ENCODE data around the gene PCSK5.
A peak's percentile ranks its signal among the peaks of the same experiment; 100 is the strongest.

PCSK5 gene

DNA sequence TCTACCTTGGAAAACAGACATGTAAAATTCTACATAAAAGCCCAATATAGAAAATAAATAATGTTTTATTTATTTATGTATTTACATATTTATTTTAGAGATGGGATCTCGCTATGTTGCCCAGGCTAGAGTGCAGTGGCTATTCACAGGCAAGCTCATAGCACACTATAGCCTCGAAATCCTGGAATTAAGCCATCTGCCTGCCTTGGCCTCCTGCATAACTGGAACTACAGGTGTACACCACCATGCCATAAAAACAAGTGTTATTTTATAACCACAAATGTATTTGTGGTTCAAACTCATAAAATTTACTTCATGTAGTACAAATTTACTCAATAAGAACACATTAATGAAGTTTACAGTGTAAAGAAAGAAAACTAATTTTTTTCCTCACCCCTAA lies 510.7 kb downstream of the PCSK5 start:
- TF ChIP-seq TAF1 (IDR thresholded peaks at IDR 0.05; ENCODE audit: low read depth) (no peak), TEAD4 (IDR thresholded peaks at IDR 0.05) (no peak), CREB1 (IDR thresholded peaks at IDR 0.05; ENCODE audit: low read depth) (no peak), EP300 (IDR thresholded peaks at IDR 0.05; ENCODE audit: borderline replicate concordance) (no peak), YY1 (IDR thresholded peaks at IDR 0.05; ENCODE audit: low read depth) (no peak), ZBTB7A (IDR thresholded peaks at IDR 0.05; ENCODE audit: low read depth) (no peak)
- TF ChIP-seq, protein P1, sequence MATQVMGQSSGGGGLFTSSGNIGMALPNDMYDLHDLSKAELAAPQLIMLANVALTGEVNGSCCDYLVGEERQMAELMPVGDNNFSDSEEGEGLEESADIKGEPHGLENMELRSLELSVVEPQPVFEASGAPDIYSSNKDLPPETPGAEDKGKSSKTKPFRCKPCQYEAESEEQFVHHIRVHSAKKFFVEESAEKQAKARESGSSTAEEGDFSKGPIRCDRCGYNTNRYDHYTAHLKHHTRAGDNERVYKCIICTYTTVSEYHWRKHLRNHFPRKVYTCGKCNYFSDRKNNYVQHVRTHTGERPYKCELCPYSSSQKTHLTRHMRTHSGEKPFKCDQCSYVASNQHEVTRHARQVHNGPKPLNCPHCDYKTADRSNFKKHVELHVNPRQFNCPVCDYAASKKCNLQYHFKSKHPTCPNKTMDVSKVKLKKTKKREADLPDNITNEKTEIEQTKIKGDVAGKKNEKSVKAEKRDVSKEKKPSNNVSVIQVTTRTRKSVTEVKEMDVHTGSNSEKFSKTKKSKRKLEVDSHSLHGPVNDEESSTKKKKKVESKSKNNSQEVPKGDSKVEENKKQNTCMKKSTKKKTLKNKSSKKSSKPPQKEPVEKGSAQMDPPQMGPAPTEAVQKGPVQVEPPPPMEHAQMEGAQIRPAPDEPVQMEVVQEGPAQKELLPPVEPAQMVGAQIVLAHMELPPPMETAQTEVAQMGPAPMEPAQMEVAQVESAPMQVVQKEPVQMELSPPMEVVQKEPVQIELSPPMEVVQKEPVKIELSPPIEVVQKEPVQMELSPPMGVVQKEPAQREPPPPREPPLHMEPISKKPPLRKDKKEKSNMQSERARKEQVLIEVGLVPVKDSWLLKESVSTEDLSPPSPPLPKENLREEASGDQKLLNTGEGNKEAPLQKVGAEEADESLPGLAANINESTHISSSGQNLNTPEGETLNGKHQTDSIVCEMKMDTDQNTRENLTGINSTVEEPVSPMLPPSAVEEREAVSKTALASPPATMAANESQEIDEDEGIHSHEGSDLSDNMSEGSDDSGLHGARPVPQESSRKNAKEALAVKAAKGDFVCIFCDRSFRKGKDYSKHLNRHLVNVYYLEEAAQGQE (IDR thresholded peaks at IDR 0.05; ENCODE audit: low read depth), result no peak
- TF ChIP-seq, protein P2, sequence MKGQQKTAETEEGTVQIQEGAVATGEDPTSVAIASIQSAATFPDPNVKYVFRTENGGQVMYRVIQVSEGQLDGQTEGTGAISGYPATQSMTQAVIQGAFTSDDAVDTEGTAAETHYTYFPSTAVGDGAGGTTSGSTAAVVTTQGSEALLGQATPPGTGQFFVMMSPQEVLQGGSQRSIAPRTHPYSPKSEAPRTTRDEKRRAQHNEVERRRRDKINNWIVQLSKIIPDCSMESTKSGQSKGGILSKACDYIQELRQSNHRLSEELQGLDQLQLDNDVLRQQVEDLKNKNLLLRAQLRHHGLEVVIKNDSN (IDR thresholded peaks at IDR 0.05), result no peak

DNA sequence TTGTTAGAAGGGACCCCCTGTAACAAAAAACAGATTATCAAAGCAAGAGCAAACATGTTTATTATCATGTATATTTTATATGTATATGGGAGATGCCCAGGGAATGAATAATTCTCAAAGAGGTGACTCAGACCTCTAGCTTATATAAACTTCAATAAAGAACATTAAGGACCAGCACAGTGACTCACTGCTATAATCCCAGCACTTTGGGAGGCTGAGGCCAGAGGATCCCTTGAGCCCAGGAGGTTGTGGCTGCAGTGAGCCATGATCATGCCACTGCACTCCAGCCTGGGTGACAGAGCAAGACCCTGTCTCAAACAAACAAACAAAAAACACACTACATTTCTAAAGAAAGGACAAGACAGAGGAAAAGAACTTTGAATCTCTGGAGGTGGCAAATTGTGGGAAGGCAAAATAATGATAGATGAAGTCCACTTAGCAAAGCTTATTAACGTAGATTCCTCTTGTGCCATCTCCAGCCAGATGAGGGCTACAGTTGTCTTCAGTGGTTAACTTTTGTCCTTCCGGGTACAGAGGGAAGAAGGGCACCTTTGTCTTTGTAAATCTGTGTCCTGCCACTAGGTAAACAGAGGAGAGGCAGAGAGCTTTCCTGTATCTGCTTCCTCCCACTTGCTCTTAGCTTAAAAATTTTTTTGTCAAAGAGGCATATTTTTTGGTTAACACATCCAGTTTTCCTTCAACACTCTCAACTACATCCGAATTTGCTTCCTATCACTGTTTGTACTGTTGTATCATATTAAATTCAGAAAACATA lies 511.3 kb downstream of the PCSK5 start:
- TF ChIP-seq TAF1 (IDR thresholded peaks at IDR 0.05; ENCODE audit: low read depth), result no peak
- TF ChIP-seq, protein P2 (IDR thresholded peaks at IDR 0.05), result no peak
- no peak for TF ChIP-seq ZBTB7A (IDR thresholded peaks at IDR 0.05; ENCODE audit: low read depth)
- no peak for TF ChIP-seq TEAD4 (IDR thresholded peaks at IDR 0.05)
- TF ChIP-seq MAX (IDR thresholded peaks at IDR 0.05), result no peak
- no peak for TF ChIP-seq CEBPB (IDR thresholded peaks at IDR 0.05)
- no peak for TF ChIP-seq FOXM1 (IDR thresholded peaks at IDR 0.05; ENCODE audit: borderline replicate concordance, low read depth)
- TF ChIP-seq YY1 (IDR thresholded peaks at IDR 0.05; ENCODE audit: low read depth), result no peak
- no peak for TF ChIP-seq CREB1 (IDR thresholded peaks at IDR 0.05; ENCODE audit: low read depth)
- TF ChIP-seq, protein P1 (IDR thresholded peaks at IDR 0.05; ENCODE audit: low read depth), result no peak
- TF ChIP-seq RAD21 (IDR thresholded peaks at IDR 0.05; ENCODE audit: low read depth), result no peak
- no peak for TF ChIP-seq EGR1 (IDR thresholded peaks at IDR 0.05)
- TF ChIP-seq EP300 (IDR thresholded peaks at IDR 0.05; ENCODE audit: borderline replicate concordance), result no peak
- TF ChIP-seq TCF12 (IDR thresholded peaks at IDR 0.05; ENCODE audit: low read depth), result no peak
- TF ChIP-seq NFIC (IDR thresholded peaks at IDR 0.05), result no peak

- TF ChIP-seq, protein P2 (IDR thresholded peaks at IDR 0.05), result no peak
- no peak for TF ChIP-seq CEBPB (IDR thresholded peaks at IDR 0.05)
- TF ChIP-seq RAD21 (IDR thresholded peaks at IDR 0.05; ENCODE audit: low read depth), result peak; percentile 26; the same call in 1 of the 2 replicates
- TF ChIP-seq EP300 (IDR thresholded peaks at IDR 0.05; ENCODE audit: borderline replicate concordance), result no peak
- TF ChIP-seq FOXM1 (IDR thresholded peaks at IDR 0.05; ENCODE audit: borderline replicate concordance, low read depth), result no peak
- TF ChIP-seq NFIC (IDR thresholded peaks at IDR 0.05), result no peak
These were observed 512.9 kb downstream of the PCSK5 start for GRCh38 chr9:76403352-76403751.

DNA sequence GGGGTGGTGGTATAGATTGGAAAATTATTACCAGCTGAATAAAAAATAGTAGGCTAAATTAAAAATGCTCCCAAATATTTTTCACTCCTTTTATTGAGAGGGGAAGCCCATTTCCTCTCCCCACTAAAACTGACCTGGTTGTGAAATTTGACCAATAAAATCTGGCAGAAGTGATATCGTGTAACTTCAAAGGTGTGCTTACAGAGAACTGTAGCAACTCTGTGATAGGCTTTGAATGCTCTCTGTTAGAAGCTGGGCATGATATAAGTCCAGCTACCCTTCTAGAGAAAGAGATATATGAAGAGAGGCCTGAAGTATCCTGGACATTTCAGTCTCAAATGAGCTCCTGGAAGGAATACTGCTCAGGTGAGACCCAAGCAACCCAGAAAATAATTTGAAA lies 513.9 kb downstream of the PCSK5 start:
- no peak for TF ChIP-seq ZBTB7A (IDR thresholded peaks at IDR 0.05; ENCODE audit: low read depth)
- no peak for TF ChIP-seq FOXM1 (IDR thresholded peaks at IDR 0.05; ENCODE audit: borderline replicate concordance, low read depth)
- no peak for TF ChIP-seq NFIC (IDR thresholded peaks at IDR 0.05)
- TF ChIP-seq, protein P1 (IDR thresholded peaks at IDR 0.05; ENCODE audit: low read depth), result no peak
- TF ChIP-seq EP300 (IDR thresholded peaks at IDR 0.05; ENCODE audit: borderline replicate concordance), result no peak
- no peak for TF ChIP-seq CEBPB (IDR thresholded peaks at IDR 0.05)
- no peak for TF ChIP-seq TAF1 (IDR thresholded peaks at IDR 0.05; ENCODE audit: low read depth)
- TF ChIP-seq RAD21 (IDR thresholded peaks at IDR 0.05; ENCODE audit: low read depth), result no peak
- no peak for TF ChIP-seq CREB1 (IDR thresholded peaks at IDR 0.05; ENCODE audit: low read depth)
- no peak for TF ChIP-seq EGR1 (IDR thresholded peaks at IDR 0.05)
- TF ChIP-seq TCF12 (IDR thresholded peaks at IDR 0.05; ENCODE audit: low read depth), result no peak
- TF ChIP-seq YY1 (IDR thresholded peaks at IDR 0.05; ENCODE audit: low read depth), result no peak
- TF ChIP-seq, protein P2 (IDR thresholded peaks at IDR 0.05), result no peak
- TF ChIP-seq TEAD4 (IDR thresholded peaks at IDR 0.05), result no peak
- TF ChIP-seq MAX (IDR thresholded peaks at IDR 0.05), result no peak

Data from Ishikawa (cell line).